Liver (tissue), 9 donors: ENCODE results near the gene RASIP1. TPM values are rescaled to one million over a fixed set of nuclear protein-coding genes. Genes with fewer than 3 reads are reported as not detected.
A peak's percentile ranks its signal among the peaks of the same experiment; 100 is the strongest.

ENCODE experiments used
- DNase-seq: peaks from one replicate; pipeline ENCODE4 v3.0.0-alpha.2; 2017; ENCODE audit warnings: low spot score
- H3K27ac ChIP-seq, 2 donors: one replicate each; pipeline ENCODE4 v1.7.0; 2013; ENCODE audit warnings: inconsistent platforms in 2 of 2, low read length in 2 of 2, control low read depth in 1 of 2, low read depth in 1 of 2, mild to moderate bottlenecking in 1 of 2
- H3K27me3 ChIP-seq, 4 donors: one replicate each; pipeline versions ENCODE4 v1.6.1 to v1.7.0; 2013; ENCODE audit warnings: low read length in 3 of 4, inconsistent platforms in 1 of 4, mild to moderate bottlenecking in 1 of 4, moderate library complexity in 1 of 4; ENCODE audit not compliant: control insufficient read depth in 4 of 4, insufficient read depth in 4 of 4
- H3K36me3 ChIP-seq, 4 donors: one replicate each; pipeline versions ENCODE4 v1.6.1 to v1.7.0; 2013; ENCODE audit warnings: low read length in 3 of 4, mild to moderate bottlenecking in 3 of 4, low read depth in 1 of 4, moderate library complexity in 1 of 4; ENCODE audit not compliant: control insufficient read depth in 4 of 4, insufficient read depth in 3 of 4
- H3K4me1 ChIP-seq, 4 donors: one replicate each; pipeline versions ENCODE4 v1.6.1 to v1.7.0; 2013; ENCODE audit warnings: low read length in 3 of 4, mild to moderate bottlenecking in 3 of 4, moderate library complexity in 1 of 4; ENCODE audit not compliant: control insufficient read depth in 4 of 4, insufficient read depth in 4 of 4
- H3K4me3 ChIP-seq, 3 donors: one replicate each; pipeline versions ENCODE4 v1.6.1 to v1.7.0; 2013; ENCODE audit warnings: low read length in 3 of 3, control low read depth in 1 of 3, low read depth in 1 of 3, mild to moderate bottlenecking in 1 of 3
- H3K9ac ChIP-seq, 2 donors: one replicate each; pipeline ENCODE4 v1.7.0; 2013; ENCODE audit warnings: low read length in 2 of 2, mild to moderate bottlenecking in 2 of 2, moderate library complexity in 2 of 2, control low read depth in 1 of 2, low read depth in 1 of 2
- H3K9me3 ChIP-seq, 4 donors: one replicate each; pipeline versions ENCODE4 v1.6.1 to v1.7.0; 2013; ENCODE audit warnings: low read length in 3 of 4; ENCODE audit not compliant: control insufficient read depth in 4 of 4
- FOXA1 ChIP-seq: IDR thresholded peaks from 2 replicates; pipeline ENCODE4 v1.6.1; 2016; ENCODE audit warnings: antibody characterized with exemption
- GABPA ChIP-seq, 2 donors: IDR thresholded peaks in 1 of 2; conservative IDR thresholded peaks in 1 of 2; 2 replicates each; pipeline ENCODE4 v1.6.1; 2016; ENCODE audit warnings: antibody characterized with exemption in 2 of 2, mild to moderate bottlenecking in 1 of 2, moderate library complexity in 1 of 2
- HNF4A ChIP-seq, 2 donors: conservative IDR thresholded peaks; 2 replicates each; pipeline ENCODE4 v1.6.1; 2016; ENCODE audit warnings: antibody characterized with exemption in 2 of 2, mild to moderate bottlenecking in 2 of 2
- HNF4G ChIP-seq: IDR thresholded peaks from 2 replicates; pipeline ENCODE4 v1.6.1; 2016; ENCODE audit warnings: antibody characterized with exemption
- JUND ChIP-seq, 2 donors: IDR thresholded peaks; 2 replicates each; pipeline ENCODE4 v1.6.1; 2016; ENCODE audit warnings: antibody characterized with exemption in 2 of 2
- RAD21 ChIP-seq, 2 donors: IDR thresholded peaks; 2 replicates each; pipeline ENCODE4 v1.6.1; 2016; ENCODE audit warnings: antibody characterized with exemption in 2 of 2, mild to moderate bottlenecking in 2 of 2
- REST ChIP-seq: IDR thresholded peaks from 2 replicates; pipeline ENCODE4 v1.6.1; 2016; ENCODE audit warnings: antibody characterized with exemption, mild to moderate bottlenecking
- RXRA ChIP-seq, 2 donors: IDR thresholded peaks; 2 replicates each; pipeline ENCODE4 v1.6.1; 2017 to 2018; ENCODE audit warnings: antibody characterized with exemption in 2 of 2, mild to moderate bottlenecking in 1 of 2
- SP1 ChIP-seq: IDR thresholded peaks from 2 replicates; pipeline ENCODE4 v1.6.1; 2018; ENCODE audit warnings: antibody characterized with exemption, mild to moderate bottlenecking
- TAF1 ChIP-seq: conservative IDR thresholded peaks from 2 replicates; pipeline ENCODE4 v1.6.1; 2016; ENCODE audit warnings: antibody characterized with exemption, mild to moderate bottlenecking
- YY1 ChIP-seq: IDR thresholded peaks from 2 replicates; pipeline ENCODE4 v1.6.1; 2016; ENCODE audit warnings: antibody characterized with exemption, mild to moderate bottlenecking
- WGBS: extraction: QIAGEN DNeasy Blood & Tissue Kit; methylation state at CpG from one replicate; pipeline ENCODE4 v1.1.7; 2013; 5-methylcytosine and 5-hydroxymethylcytosine counted together
- polyA plus RNA-seq, 2 donors: library from polyadenylated mRNA; stranded (reverse) in 1 of 2; unstranded in 1 of 2; fragments of 200-250 nt in 1 of 2; fragments of >200 nt in 1 of 2; fragmentation: Nextera tagmentation in 1 of 2; extraction: Ambion mirVana in 1 of 2; gene quantifications; one replicate each; pipeline versions ENCODE4 v1.2.1 to v1.2.3, GENCODE V29; 2013 to 2015
- total RNA-seq, 2 donors: library from RNA; depleted of rRNA; stranded (reverse); fragments of >200 nt; gene quantifications; one replicate each; pipeline ENCODE4 v1.2.3, GENCODE V29; 2014
- TF ChIP-seq, protein P1 (sequence below): fragments of 150-350 bp; IDR thresholded peaks from 2 replicates; pipeline ENCODE4 v1.5.1; 2017; ENCODE audit warnings: improper control_type of control experiment, low read depth, low read length; ENCODE audit not compliant: missing input control
- donor health status: healthy.
- donor health status: healthy.
- donor health status: healthy.
- donor health status: healthy.
- donor health status: healthy.

The RASIP1 gene
- total and polyA plus RNA-seq, 4 donors: 1.8 to 5.4 (median 4.5) TPM

GRCh38 chr19:48755084-48755641, 14.8 kb upstream of the RASIP1 start, which contains the start of gene FGF21:
FGF21 (plus strand) TSS chr19:48755524; CDS start chr19:48756237, 713 bp downstream.
- TF ChIP-seq SP1: peak; percentile 42
- peak in 1 of 2 donors; percentile 43 for TF ChIP-seq HNF4A (conservative IDR thresholded peaks at IDR 0.05)
- peak; percentile 13 for TF ChIP-seq HNF4G
- peak in 1 of 2 donors; percentile 50 for TF ChIP-seq RAD21 (IDR thresholded peaks at IDR 0.05)
- no peak for TF ChIP-seq FOXA1
- peak; percentile 44 to 58 for TF ChIP-seq RXRA (IDR thresholded peaks at IDR 0.05)
- no peak for TF ChIP-seq GABPA (IDR thresholded peaks at IDR 0.05 in 1 of 2, conservative IDR thresholded peaks at IDR 0.05 in 1 of 2)
- H3K36me3 ChIP-seq: no peaks in the 10 kb centered on the region
- peak within 1 kb of the TSS; percentile 41 to 56 for H3K9ac ChIP-seq
- H3K27ac ChIP-seq: peak within 1 kb of the TSS; percentile 42 to 69
- no peak for DNase-seq
- H3K9me3 ChIP-seq: no peaks in the 10 kb centered on the region
- H3K4me1 ChIP-seq: peaks cover 7 to 27% (median 16%) of the 10 kb centered on the region in 4 donors
- H3K4me3 ChIP-seq: peak within 1 kb of the TSS; percentile 31 to 62 (median 53)
- WGBS: 77% methylated on average over 4 of the region's 4 CpGs
- H3K27me3 ChIP-seq: no peaks in the 10 kb centered on the region

DNA sequence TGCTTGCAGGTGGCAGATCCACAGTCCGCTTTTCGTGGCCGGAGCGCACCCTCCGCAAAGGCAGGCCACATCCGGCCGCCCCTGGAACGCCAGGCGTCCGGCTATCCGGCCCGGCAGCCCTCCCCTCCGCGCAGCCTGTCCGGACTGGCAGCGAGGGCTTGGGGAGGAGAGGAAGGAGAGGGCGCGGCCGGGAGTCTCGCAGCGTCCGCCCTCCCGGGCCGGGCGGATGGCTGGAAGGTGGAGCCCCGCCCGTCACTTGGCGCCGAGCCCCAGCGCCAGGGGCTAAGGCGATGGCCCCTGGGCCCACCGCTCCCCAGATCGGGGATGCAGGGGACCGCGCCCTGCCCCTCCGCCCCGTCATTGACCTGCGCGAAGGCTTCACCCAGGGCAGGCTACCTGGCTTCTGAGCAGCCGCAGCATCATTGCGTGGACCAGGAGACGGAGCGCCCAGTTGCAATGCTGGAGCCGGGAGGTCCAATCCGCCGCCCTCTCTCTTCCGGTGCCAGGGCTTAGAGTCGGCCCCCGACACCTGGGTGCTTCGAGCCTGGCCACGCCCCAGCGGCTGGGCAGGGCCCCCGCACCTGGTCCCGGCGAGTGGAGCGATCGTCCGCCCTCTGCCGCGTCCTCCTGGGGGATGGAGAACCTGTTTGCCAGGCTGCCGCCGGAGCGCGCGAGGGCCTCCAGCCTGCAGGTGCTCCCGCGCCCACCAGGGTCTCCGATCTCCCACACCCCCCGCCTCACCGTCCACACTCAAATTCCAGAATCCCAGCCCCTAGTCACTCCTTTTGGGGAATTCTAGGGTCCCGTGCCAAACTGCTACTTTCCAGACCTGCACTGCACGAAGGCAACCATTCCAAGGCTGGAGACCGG, 12.3 kb upstream of the RASIP1 start, which contains the start of gene FUT1:
FUT1 (minus strand) TSS at position 146 of the 870 bp plus-strand sequence. CDS start 1,360 bp downstream, outside the sequence.
- 6% methylated on average over 73 of the region's 73 CpGs for WGBS
- H3K9ac ChIP-seq: peak within 1 kb of the TSS; percentile 34 to 41
- no peak for TF ChIP-seq YY1
- TF ChIP-seq HNF4G: no peak
- TF ChIP-seq JUND (IDR thresholded peaks at IDR 0.05): no peak
- TF ChIP-seq RAD21 (IDR thresholded peaks at IDR 0.05): peak in 1 of 2 donors; percentile 24
- no peak for TF ChIP-seq TAF1
- no peak for TF ChIP-seq REST
- no peak for TF ChIP-seq HNF4A (conservative IDR thresholded peaks at IDR 0.05)

GRCh38 chr19:48751845-48752495, 11.6 kb upstream of the RASIP1 start:
- H3K4me3 ChIP-seq: peak overlapping the region in 2 of 3 donors; percentile 5 to 26
- H3K9ac ChIP-seq: peak overlapping the region; percentile 34 to 41
- H3K27ac ChIP-seq: peak overlapping the region; percentile 4 to 38
- TF ChIP-seq YY1: no peak
- TF ChIP-seq, protein P1, sequence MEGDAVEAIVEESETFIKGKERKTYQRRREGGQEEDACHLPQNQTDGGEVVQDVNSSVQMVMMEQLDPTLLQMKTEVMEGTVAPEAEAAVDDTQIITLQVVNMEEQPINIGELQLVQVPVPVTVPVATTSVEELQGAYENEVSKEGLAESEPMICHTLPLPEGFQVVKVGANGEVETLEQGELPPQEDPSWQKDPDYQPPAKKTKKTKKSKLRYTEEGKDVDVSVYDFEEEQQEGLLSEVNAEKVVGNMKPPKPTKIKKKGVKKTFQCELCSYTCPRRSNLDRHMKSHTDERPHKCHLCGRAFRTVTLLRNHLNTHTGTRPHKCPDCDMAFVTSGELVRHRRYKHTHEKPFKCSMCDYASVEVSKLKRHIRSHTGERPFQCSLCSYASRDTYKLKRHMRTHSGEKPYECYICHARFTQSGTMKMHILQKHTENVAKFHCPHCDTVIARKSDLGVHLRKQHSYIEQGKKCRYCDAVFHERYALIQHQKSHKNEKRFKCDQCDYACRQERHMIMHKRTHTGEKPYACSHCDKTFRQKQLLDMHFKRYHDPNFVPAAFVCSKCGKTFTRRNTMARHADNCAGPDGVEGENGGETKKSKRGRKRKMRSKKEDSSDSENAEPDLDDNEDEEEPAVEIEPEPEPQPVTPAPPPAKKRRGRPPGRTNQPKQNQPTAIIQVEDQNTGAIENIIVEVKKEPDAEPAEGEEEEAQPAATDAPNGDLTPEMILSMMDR: no peak
- TF ChIP-seq TAF1: no peak
- H3K27me3 ChIP-seq: no peaks in the 10 kb centered on the region
- no peak for DNase-seq
- 42% methylated on average over 20 of the region's 20 CpGs for WGBS
- no peaks in the 10 kb centered on the region for H3K36me3 ChIP-seq
- no peaks in the 10 kb centered on the region for H3K9me3 ChIP-seq
- peaks cover 5 to 22% (median 15%) of the 10 kb centered on the region in 4 donors for H3K4me1 ChIP-seq

More for the DNA sequence above, 12.3 kb upstream of the RASIP1 start, which contains the start of gene FUT1:
- no peaks in the 10 kb centered on the region for H3K9me3 ChIP-seq
- H3K4me1 ChIP-seq: peaks cover 7 to 27% (median 16%) of the 10 kb centered on the region in 4 donors
- peak within 1 kb of the TSS; percentile 4 to 38 for H3K27ac ChIP-seq
- no peaks in the 10 kb centered on the region for H3K36me3 ChIP-seq
- peak; percentile 72 for DNase-seq
- peak within 1 kb of the TSS in 2 of 3 donors; percentile 5 to 26 for H3K4me3 ChIP-seq
- H3K27me3 ChIP-seq: no peaks in the 10 kb centered on the region
